Measurements from ENCODE around the gene LGALS3BP. TPM values are rescaled to one million over a fixed set of nuclear protein-coding genes. Genes with fewer than 3 reads are reported as not detected.

The LGALS3BP gene
- total RNA-seq, 1 experiment from 2014 or later: 361 TPM

GRCh38 chr17:79000396-79001189 is 20.9 kb upstream of the LGALS3BP start:
- Histone ChIP-seq H3K27ac (ENCODE audit: low read length) (no peak overlapping the region), H3K4me3 (ENCODE audit: low read depth in 2 of 2, low read length in 2 of 2) (no peak overlapping the region), H3K4me1 (ENCODE audit: control insufficient read depth, insufficient read depth, low read length) (peaks cover 6% of the 10 kb centered on the region), H3K27me3 (ENCODE audit: control insufficient read depth, insufficient read depth, low read length) (no peaks in the 10 kb centered on the region), H3K36me3 (ENCODE audit: control insufficient read depth, insufficient read depth, low read length) (peaks cover 13% of the 10 kb centered on the region), H3K9me3 (ENCODE audit: control insufficient read depth, insufficient read depth, low read depth, low read length) (no peaks in the 10 kb centered on the region)
- BruUV-seq (replicated peaks): no TSS peak
- in situ Hi-C loops (cut with HindIII; ENCODE audit: low pct_unique_long_range_greater_than_20kb, low sequenced_read_pairs): no loop called here
- TF ChIP-seq, protein P1, sequence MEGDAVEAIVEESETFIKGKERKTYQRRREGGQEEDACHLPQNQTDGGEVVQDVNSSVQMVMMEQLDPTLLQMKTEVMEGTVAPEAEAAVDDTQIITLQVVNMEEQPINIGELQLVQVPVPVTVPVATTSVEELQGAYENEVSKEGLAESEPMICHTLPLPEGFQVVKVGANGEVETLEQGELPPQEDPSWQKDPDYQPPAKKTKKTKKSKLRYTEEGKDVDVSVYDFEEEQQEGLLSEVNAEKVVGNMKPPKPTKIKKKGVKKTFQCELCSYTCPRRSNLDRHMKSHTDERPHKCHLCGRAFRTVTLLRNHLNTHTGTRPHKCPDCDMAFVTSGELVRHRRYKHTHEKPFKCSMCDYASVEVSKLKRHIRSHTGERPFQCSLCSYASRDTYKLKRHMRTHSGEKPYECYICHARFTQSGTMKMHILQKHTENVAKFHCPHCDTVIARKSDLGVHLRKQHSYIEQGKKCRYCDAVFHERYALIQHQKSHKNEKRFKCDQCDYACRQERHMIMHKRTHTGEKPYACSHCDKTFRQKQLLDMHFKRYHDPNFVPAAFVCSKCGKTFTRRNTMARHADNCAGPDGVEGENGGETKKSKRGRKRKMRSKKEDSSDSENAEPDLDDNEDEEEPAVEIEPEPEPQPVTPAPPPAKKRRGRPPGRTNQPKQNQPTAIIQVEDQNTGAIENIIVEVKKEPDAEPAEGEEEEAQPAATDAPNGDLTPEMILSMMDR (IDR thresholded peaks at IDR 0.05): no peak
- no peak for TF ChIP-seq TCF7L2 (IDR thresholded peaks at IDR 0.05; ENCODE audit: low read depth, low read length)
- TF ChIP-seq REST (IDR thresholded peaks at IDR 0.05; ENCODE audit: insufficient read depth in 1 of 2, low read depth in 2 of 2, low read length in 1 of 2): no peak
- no peak for TF ChIP-seq POLR2AphosphoS5 (IDR thresholded peaks at IDR 0.05; ENCODE audit: low read depth, low read length)
- no peak for TF ChIP-seq SIN3A (IDR thresholded peaks at IDR 0.05; ENCODE audit: borderline replicate concordance, insufficient read depth, low read depth, low read length)
- ChIA-PET POLR2A (no interaction called here), CTCF (no interaction called here)
- ATAC-seq: no peak
- intact Hi-C loops (cut with micrococcal nuclease; ENCODE audit: unreplicated experiment): no loop called here
- no peak for DNase-seq (ENCODE audit: low read depth, low spot score)

- no peak overlapping the region for H3K27ac ChIP-seq (ENCODE audit: low read length)
- ChIA-PET CTCF (no interaction called here), POLR2A (no interaction called here)
- in situ Hi-C loops (cut with HindIII; ENCODE audit: low pct_unique_long_range_greater_than_20kb, low sequenced_read_pairs) (no loop called here), intact Hi-C loops (cut with micrococcal nuclease; ENCODE audit: unreplicated experiment) (no loop called here)
- BruUV-seq (replicated peaks): no TSS peak
- no peak overlapping the region for H3K4me3 ChIP-seq (ENCODE audit: low read depth in 2 of 2, low read length in 2 of 2)
- H3K4me1 ChIP-seq (ENCODE audit: control insufficient read depth, insufficient read depth, low read length): peaks cover under 1% of the 10 kb centered on the region; the same call in 1 of the 2 replicates
- no peaks in the 10 kb centered on the region for H3K9me3 ChIP-seq (ENCODE audit: control insufficient read depth, insufficient read depth, low read depth, low read length)
- H3K36me3 ChIP-seq (ENCODE audit: control insufficient read depth, insufficient read depth, low read length): peaks cover 13% of the 10 kb centered on the region
- no peak for DNase-seq (ENCODE audit: low read depth, low spot score)
- no peak for ATAC-seq
- TF ChIP-seq, protein P1 (IDR thresholded peaks at IDR 0.05): no peak
- TF ChIP-seq POLR2AphosphoS5 (IDR thresholded peaks at IDR 0.05; ENCODE audit: low read depth, low read length): no peak
- no peak for TF ChIP-seq REST (IDR thresholded peaks at IDR 0.05; ENCODE audit: insufficient read depth in 1 of 2, low read depth in 2 of 2, low read length in 1 of 2)
- TF ChIP-seq TCF7L2 (IDR thresholded peaks at IDR 0.05; ENCODE audit: low read depth, low read length): no peak
- TF ChIP-seq SIN3A (IDR thresholded peaks at IDR 0.05; ENCODE audit: borderline replicate concordance, insufficient read depth, low read depth, low read length): no peak
- no peaks in the 10 kb centered on the region for H3K27me3 ChIP-seq (ENCODE audit: control insufficient read depth, insufficient read depth, low read length)
Measured at GRCh38 chr17:78999947-79000395, 20.2 kb upstream of the LGALS3BP start.

Data from Panc1 (cell line).